Muscle of back (tissue), 11 donors: ENCODE results near the gene UBE2B. TPM values are rescaled to one million over a fixed set of nuclear protein-coding genes. Genes with fewer than 3 reads are reported as not detected.
"Not testable (repeated sequence)": the region's sequence is repeated elsewhere in the genome, so short reads cannot be mapped to it uniquely, and the experiment has no call there.

ENCODE experiments used
- DNase-seq, 3 donors: peaks; one replicate each; pipeline versions ENCODE4 v3.0.0 to v3.0.0-alpha.2; 2013
- polyA plus RNA-seq, 10 donors: library from polyadenylated mRNA; unstranded; fragments of 120-200 nt; gene quantifications; one replicate each; pipeline ENCODE4 v1.2.1, GENCODE V29; 2013; ENCODE audit not compliant: insufficient read length in 10 of 10

Gene UBE2B
- polyA plus RNA-seq, 10 donors: 152 to 190 (median 166) TPM

- no peak for DNase-seq
Observed at GRCh38 chr5:134396274-134396673, 24.9 kb downstream of the UBE2B start.

DNA sequence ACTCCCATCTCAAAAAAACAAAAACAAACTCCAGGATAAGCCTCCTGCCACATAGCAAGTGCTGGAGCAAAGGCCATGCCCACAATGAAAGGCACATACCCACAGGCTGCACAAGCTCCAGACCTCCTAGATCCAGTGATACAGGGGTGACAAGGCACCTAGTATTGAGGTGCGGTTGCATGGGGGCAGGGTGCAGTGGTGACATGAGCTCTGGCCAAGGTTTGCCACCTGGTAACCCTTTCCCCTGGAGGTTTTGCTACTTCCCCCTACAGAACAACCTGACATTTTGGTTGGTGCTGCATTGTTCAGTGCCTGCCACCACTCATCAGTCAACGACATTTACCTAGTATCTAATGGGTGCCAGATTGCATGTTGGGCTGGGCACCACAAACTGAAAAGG, 25.8 kb downstream of the UBE2B start:
- DNase-seq: no peak

DNA sequence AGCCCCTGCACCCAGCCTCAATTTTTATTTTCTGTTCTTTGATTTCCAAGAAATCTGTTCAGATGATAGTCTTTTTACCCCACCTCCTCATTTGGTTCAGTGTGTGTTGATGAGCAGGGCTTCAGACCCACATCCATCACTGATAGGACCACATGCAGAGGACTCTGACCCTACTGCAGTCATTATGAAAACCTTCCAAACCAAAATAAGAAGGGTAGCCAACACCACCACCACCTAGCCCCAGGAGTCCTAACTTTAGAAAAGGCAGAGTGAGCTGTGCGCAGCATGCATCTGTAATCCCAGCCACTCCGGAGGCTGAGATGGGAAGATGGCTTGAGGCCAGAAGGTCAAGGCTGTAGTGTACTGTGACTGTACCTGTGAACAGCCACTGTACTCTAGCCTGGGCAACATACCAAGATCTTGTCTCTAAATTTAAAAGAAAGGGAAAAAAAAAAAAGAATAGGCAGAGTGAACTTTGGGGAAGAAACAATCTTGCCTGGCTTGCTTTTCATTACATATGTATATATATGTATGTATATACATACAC, 27.3 kb downstream of the UBE2B start:
- DNase-seq: no peak

GRCh38 chr5:134403951-134404350, 32.6 kb downstream of the UBE2B start:
- no peak for DNase-seq

GRCh38 chr5:134406390-134406789, 35.0 kb downstream of the UBE2B start:
- peak in 1 of 3 donors; percentile 3 for DNase-seq

DNA sequence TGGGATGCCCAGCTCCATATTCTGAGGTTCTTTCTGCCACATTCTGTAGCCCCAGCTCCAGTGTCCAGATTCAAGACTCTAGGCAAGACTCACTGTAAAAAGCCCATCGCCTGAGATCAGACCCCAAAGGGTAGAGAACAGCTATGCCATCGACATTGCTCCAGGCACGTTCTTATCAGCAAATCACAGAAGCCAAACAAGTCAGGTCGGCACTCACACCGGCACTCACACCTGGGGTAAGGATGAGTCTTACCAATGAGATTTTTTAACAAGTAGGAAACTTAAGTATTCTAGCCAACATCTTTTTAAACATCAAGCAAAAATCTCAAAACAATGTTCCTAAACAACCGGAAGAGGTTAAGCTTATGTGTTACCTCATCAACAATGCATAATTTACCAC, 38.0 kb downstream of the UBE2B start:
- DNase-seq: no peak

GRCh38 chr5:134410822-134411221, 39.5 kb downstream of the UBE2B start:
- DNase-seq: no peak

GRCh38 chr5:134411228-134411545, 39.8 kb downstream of the UBE2B start:
- DNase-seq: no peak

DNA sequence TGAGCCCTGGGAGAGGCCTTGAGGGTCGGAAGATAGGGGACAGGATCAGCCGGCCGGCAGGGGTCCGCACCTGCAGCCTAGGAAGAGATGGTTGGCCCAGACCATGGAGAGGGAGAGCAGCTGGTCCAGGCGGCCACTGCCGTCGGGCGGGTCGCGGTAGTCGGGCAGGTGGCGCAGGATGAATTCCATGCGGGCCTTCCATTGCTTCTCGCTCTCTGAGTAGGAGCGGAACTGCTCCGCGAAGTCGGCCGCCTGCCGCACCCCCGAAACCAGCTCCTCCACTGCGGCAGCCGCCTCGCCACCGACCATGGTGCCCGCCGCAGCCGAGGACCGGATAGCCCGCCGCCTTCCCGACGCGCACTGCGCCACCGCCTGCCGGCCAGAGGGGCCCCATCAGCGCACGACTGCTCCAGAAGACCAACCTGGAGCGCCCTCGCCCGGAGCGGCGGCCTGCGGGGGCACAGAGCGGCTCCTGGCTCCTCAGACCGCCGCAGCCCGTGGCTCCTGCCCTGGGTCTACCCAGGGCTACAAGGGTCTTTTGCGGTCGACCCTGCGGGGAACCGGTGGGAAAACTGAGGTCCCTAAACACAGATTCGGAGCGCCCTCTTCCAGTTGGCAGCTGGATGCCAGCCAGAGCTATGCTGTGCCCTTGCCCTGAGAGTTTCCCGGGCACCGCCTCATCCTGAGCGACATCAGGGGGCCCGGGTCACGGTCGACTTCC, 40.3 kb downstream of the UBE2B start, which contains the start of gene CDKN2AIPNL:
TSS of gene CDKN2AIPNL (minus strand) at position 336 of the 721 bp plus-strand sequence. CDS start at position 309, 27 bp downstream.
- DNase-seq: peak; percentile 84 to 96 (median 91)

- no peak for DNase-seq
Observed at GRCh38 chr5:134413046-134413445, 41.7 kb downstream of the UBE2B start.

DNA sequence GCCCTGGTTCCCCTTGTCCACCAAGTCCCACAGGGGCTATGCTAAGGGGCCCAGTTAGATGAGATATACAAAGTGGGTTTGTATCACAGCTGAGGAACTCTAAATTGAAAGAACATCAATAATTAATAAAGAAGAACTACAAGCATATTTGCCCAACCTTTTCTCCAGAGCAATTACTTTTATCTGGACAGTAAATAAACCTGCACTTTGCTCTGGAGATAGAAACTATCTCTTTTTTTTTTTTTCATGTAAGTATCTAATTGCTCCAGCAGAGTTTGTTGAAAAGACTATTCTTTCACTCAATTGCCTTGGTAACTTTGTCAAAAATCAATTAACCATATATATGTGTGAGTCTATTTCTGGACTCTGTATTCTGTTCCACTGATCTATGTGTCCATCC, 46.3 kb downstream of the UBE2B start:
- no peak for DNase-seq

GRCh38 chr5:134418958-134419357, 47.6 kb downstream of the UBE2B start:
- no peak for DNase-seq

DNA sequence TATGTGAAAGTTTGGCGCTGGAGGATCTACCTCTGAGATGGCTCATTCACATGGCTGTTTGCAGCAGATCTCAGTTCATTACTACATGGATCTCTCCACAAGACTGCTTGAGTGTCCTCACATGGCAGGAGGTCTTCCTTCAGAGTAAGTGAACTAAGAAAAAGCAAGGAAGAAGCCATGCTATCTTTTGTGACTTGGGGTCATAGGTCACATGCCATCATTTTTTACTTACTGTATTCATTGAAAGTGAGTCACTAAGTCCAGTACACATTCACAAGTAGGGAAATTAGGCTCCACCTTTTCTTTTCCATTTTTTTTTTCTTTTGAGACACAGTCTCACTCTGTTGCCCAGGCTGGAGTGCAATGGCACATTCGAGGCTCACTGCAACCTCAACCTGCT, 49.0 kb downstream of the UBE2B start:
- DNase-seq: no peak

GRCh38 chr5:134421038-134421437, 49.7 kb downstream of the UBE2B start:
- DNase-seq: not testable (repeated sequence)

GRCh38 chr5:134422791-134423365, 51.5 kb downstream of the UBE2B start:
- no peak for DNase-seq

- no peak for DNase-seq
Observed at GRCh38 chr5:134423376-134423775, 52.0 kb downstream of the UBE2B start.

- DNase-seq: no peak
Observed at GRCh38 chr5:134426361-134426760, 55.0 kb downstream of the UBE2B start.

- no peak for DNase-seq
Observed at GRCh38 chr5:134427540-134428041, 56.2 kb downstream of the UBE2B start.

DNA sequence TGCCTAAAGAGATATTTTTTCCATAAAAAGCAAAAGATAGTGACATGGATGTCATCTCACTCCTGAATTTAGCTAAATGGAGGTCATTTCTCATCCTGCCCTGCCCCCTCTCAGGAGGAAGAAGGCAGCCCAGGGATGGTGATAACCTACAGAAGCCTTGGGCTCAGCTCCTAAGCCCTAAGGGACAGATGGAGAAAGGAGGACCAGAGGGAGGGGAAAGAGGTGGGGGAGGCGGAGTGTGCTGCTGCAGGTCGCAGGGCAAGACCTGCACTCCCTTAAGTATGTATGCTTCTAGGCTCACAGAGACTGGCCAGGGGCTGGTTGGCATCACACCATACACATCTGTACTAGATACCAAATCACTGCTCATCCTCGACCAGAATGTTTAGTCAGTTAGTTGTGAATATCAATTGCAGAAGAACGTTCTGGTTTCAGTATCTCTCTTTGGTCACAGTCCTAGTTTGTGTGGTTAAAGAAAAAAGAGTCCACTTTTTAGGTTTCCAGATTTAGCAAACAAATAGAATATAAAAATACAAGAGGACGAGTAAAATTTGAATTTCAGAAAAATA, 58.7 kb downstream of the UBE2B start:
- DNase-seq: no peak

GRCh38 chr5:134432174-134432573, 60.8 kb downstream of the UBE2B start:
- no peak for DNase-seq

GRCh38 chr5:134432677-134433359, 61.4 kb downstream of the UBE2B start:
- DNase-seq: no peak

DNA sequence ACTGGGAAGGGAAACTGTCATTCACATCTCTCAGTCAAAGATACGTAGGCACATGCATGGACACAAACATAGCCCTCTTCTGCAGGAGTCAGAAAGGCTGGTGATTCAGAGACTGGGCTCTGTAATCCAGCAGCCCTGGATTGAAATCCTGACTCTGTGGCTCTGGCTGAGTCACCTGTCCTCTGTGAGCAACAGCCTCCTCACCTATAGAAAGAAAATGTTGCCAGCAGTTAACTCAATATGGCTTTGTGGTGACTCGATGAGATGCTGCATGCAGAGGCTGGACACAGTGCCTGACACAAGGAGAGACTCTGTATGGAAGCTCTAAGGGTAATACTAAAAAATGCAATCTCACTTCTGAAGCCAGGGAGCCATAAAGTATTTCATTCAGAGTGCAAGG, 64.2 kb downstream of the UBE2B start:
- no peak for DNase-seq
